IPS DF 6.9 (cell line): ENCODE results near the gene GLIS1.

Experiments used
- DNase-seq: peaks from one replicate; pipeline ENCODE4 v3.0.0-alpha.2; 2013; ENCODE audit warnings: low read depth, low spot score
- H3K27ac ChIP-seq: one replicate; pipeline ENCODE4 v1.5.1; 2013; ENCODE audit warnings: low read length, control low read depth
- H3K27me3 ChIP-seq: 2 replicates; pipeline ENCODE4 v1.6.1; 2013; ENCODE audit warnings: mild to moderate bottlenecking, low read length; ENCODE audit not compliant: control insufficient read depth, insufficient read depth
- H3K36me3 ChIP-seq: 2 replicates; pipeline ENCODE4 v1.6.1; 2013; ENCODE audit warnings: low read length; ENCODE audit not compliant: control insufficient read depth, insufficient read depth
- H3K4me1 ChIP-seq: 2 replicates; pipeline ENCODE4 v1.6.1; 2013; ENCODE audit warnings: low read length; ENCODE audit not compliant: control insufficient read depth, insufficient read depth
- H3K4me3 ChIP-seq: 2 replicates; pipeline ENCODE4 v1.5.1; 2013; ENCODE audit warnings: mild to moderate bottlenecking, low read length
- H3K9me3 ChIP-seq: 2 replicates; pipeline ENCODE4 v1.6.1; 2013; ENCODE audit warnings: low read length, inconsistent platforms; ENCODE audit not compliant: control insufficient read depth, insufficient read depth
- WGBS: extraction: QIAGEN DNeasy Blood & Tissue Kit; methylation state at CpG from one replicate; pipeline ENCODE4 v1.1.7; 2013; ENCODE audit warnings: mixed read lengths, missing lambda C conversion rate; ENCODE audit not compliant: insufficient read length, insufficient coverage; 5-methylcytosine and 5-hydroxymethylcytosine counted together

The GLIS1 gene

GRCh38 chr1:53739109-53739681, at the start of gene GLIS1:
GLIS1 (minus strand) TSS chr1:53739164; CDS start chr1:53738064, 1,100 bp downstream.
- Histone ChIP-seq H3K4me1 (peaks cover 7% of the 10 kb centered on the region), H3K9me3 (no peaks in the 10 kb centered on the region), H3K27me3 (peaks cover 45% of the 10 kb centered on the region), H3K4me3 (peak within 1 kb of the TSS; percentile 45; the same call in 1 of the 2 replicates), H3K36me3 (no peaks in the 10 kb centered on the region), H3K27ac (no peak within 1 kb of the TSS)
- no CpG with 5 or more reads among the region's 73 CpGs for WGBS
- DNase-seq, result no peak

- Histone ChIP-seq H3K4me3 (no peak overlapping the region), H3K36me3 (peaks cover 6% of the 10 kb centered on the region; the same call in 1 of the 2 replicates), H3K27me3 (no peaks in the 10 kb centered on the region), H3K4me1 (no peaks in the 10 kb centered on the region), H3K27ac (no peak overlapping the region), H3K9me3 (no peaks in the 10 kb centered on the region)
- WGBS, result 100% methylated on average over 1 of the region's 3 CpGs
- no peak for DNase-seq
Observed at GRCh38 chr1:53787655-53788054, 48.7 kb upstream of the GLIS1 start.

- Histone ChIP-seq H3K9me3 (no peaks in the 10 kb centered on the region), H3K27me3 (no peaks in the 10 kb centered on the region), H3K4me3 (no peak overlapping the region), H3K27ac (no peak overlapping the region), H3K4me1 (no peaks in the 10 kb centered on the region), H3K36me3 (peaks cover 9% of the 10 kb centered on the region; the same call in 1 of the 2 replicates)
- DNase-seq, result no peak
- WGBS, result no CpG with 5 or more reads among the region's 1 CpG
Observed at GRCh38 chr1:53783056-53783455, 44.1 kb upstream of the GLIS1 start.

GRCh38 chr1:53781654-53782053, 42.7 kb upstream of the GLIS1 start:
- Histone ChIP-seq H3K4me1 (no peaks in the 10 kb centered on the region), H3K27ac (no peak overlapping the region), H3K4me3 (no peak overlapping the region), H3K36me3 (peaks cover 4% of the 10 kb centered on the region; the same call in 1 of the 2 replicates), H3K9me3 (no peaks in the 10 kb centered on the region), H3K27me3 (no peaks in the 10 kb centered on the region)
- DNase-seq, result no peak
- WGBS, result no CpG with 5 or more reads among the region's 3 CpGs

GRCh38 chr1:53777272-53777671, 38.3 kb upstream of the GLIS1 start:
- Histone ChIP-seq H3K4me1 (no peaks in the 10 kb centered on the region), H3K27me3 (no peaks in the 10 kb centered on the region), H3K4me3 (no peak overlapping the region), H3K36me3 (peaks cover 4% of the 10 kb centered on the region; the same call in 1 of the 2 replicates), H3K9me3 (no peaks in the 10 kb centered on the region), H3K27ac (no peak overlapping the region)
- WGBS, result no CpG with 5 or more reads among the region's 1 CpG
- DNase-seq, result no peak

GRCh38 chr1:53771648-53772047, 32.7 kb upstream of the GLIS1 start:
- Histone ChIP-seq H3K4me3 (no peak overlapping the region), H3K9me3 (no peaks in the 10 kb centered on the region), H3K27me3 (no peaks in the 10 kb centered on the region), H3K27ac (no peak overlapping the region), H3K4me1 (no peaks in the 10 kb centered on the region), H3K36me3 (peaks cover 8% of the 10 kb centered on the region; the same call in 1 of the 2 replicates)
- no CpG with 5 or more reads among the region's 2 CpGs for WGBS
- DNase-seq, result no peak

- no peak overlapping the region for H3K27ac ChIP-seq
- no peak overlapping the region for H3K4me3 ChIP-seq
- H3K9me3 ChIP-seq, result no peaks in the 10 kb centered on the region
- DNase-seq, result no peak
- no CpG with 5 or more reads among the region's 1 CpG for WGBS
- peaks cover 8% of the 10 kb centered on the region; the same call in 1 of the 2 replicates for H3K36me3 ChIP-seq
- no peaks in the 10 kb centered on the region for H3K27me3 ChIP-seq
- H3K4me1 ChIP-seq, result no peaks in the 10 kb centered on the region
Observed at GRCh38 chr1:53769780-53770179, 30.8 kb upstream of the GLIS1 start.

GRCh38 chr1:53769184-53769583, 30.2 kb upstream of the GLIS1 start:
- Histone ChIP-seq H3K4me1 (no peaks in the 10 kb centered on the region), H3K27me3 (no peaks in the 10 kb centered on the region), H3K9me3 (no peaks in the 10 kb centered on the region), H3K4me3 (no peak overlapping the region), H3K27ac (no peak overlapping the region), H3K36me3 (peaks cover 8% of the 10 kb centered on the region; the same call in 1 of the 2 replicates)
- WGBS, result no CpG with 5 or more reads among the region's 1 CpG
- no peak for DNase-seq

- no peak overlapping the region for H3K27ac ChIP-seq
- H3K9me3 ChIP-seq, result no peaks in the 10 kb centered on the region
- no peaks in the 10 kb centered on the region for H3K4me1 ChIP-seq
- no peaks in the 10 kb centered on the region for H3K27me3 ChIP-seq
- no CpG with 5 or more reads among the region's 3 CpGs for WGBS
- H3K4me3 ChIP-seq, result no peak overlapping the region
- DNase-seq, result no peak
- peaks cover 4% of the 10 kb centered on the region; the same call in 1 of the 2 replicates for H3K36me3 ChIP-seq
Observed at GRCh38 chr1:53766831-53767405, 28.0 kb upstream of the GLIS1 start.

- no peak overlapping the region for H3K4me3 ChIP-seq
- H3K4me1 ChIP-seq, result no peaks in the 10 kb centered on the region
- no peaks in the 10 kb centered on the region for H3K27me3 ChIP-seq
- peaks cover 4% of the 10 kb centered on the region; the same call in 1 of the 2 replicates for H3K36me3 ChIP-seq
- no CpG with 5 or more reads among the region's 3 CpGs for whole genome bisulfite sequencing
- DNase-seq, result no peak
- no peaks in the 10 kb centered on the region for H3K9me3 ChIP-seq
- no peak overlapping the region for H3K27ac ChIP-seq
Observed at GRCh38 chr1:53766194-53766742, 27.3 kb upstream of the GLIS1 start.
